ENCODE results near the gene PHLDB1.

DNA sequence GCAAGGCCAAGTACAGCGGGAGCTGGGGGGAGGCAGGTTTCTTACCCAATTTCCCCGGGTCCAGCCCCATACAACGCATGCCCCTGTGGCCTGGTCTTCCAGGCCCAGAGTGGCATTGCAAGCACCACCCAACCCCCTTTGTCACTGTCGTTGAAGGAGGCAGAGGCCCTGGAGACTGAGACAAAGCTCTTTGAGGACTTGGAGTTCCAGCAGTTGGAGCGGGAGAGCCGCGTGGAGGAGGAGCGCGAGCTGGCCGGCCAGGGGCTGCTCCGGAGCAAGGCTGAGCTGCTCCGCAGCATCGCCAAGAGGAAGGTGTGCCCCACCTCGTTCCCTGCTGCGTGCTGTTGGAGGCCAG is 27.8 kb downstream of the PHLDB1 start:
- TF ChIP-seq, protein P1, sequence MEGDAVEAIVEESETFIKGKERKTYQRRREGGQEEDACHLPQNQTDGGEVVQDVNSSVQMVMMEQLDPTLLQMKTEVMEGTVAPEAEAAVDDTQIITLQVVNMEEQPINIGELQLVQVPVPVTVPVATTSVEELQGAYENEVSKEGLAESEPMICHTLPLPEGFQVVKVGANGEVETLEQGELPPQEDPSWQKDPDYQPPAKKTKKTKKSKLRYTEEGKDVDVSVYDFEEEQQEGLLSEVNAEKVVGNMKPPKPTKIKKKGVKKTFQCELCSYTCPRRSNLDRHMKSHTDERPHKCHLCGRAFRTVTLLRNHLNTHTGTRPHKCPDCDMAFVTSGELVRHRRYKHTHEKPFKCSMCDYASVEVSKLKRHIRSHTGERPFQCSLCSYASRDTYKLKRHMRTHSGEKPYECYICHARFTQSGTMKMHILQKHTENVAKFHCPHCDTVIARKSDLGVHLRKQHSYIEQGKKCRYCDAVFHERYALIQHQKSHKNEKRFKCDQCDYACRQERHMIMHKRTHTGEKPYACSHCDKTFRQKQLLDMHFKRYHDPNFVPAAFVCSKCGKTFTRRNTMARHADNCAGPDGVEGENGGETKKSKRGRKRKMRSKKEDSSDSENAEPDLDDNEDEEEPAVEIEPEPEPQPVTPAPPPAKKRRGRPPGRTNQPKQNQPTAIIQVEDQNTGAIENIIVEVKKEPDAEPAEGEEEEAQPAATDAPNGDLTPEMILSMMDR (IDR thresholded peaks at IDR 0.05): no peak
- no peak for TF ChIP-seq POLR2A (IDR thresholded peaks at IDR 0.05)

All from transverse colon (tissue), 3 donors.